ENCODE data around the gene TENT4B.

The TENT4B gene

DNA sequence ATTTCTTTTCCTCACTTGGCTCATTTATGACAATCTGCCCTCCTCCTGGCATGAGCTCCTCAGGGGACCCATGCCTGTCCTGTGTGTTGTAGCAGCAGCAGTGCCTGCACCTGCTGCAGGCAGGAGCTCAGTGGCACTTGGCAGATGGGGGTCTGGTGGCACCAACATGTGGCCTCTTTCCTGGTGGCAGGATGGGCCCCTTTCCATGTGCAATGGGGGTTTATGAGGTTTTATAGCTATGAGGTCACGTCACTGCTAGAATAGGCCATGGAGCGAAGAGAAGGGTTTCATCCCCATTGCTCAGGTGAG lies 120.2 kb downstream of the TENT4B start:
- DNase-seq = no peak

GRCh38 chr16:50273888-50274325 lies 120.8 kb downstream of the TENT4B start:
- DNase-seq = no peak

- DNase-seq = no peak
Observed at GRCh38 chr16:50274326-50275097, 121.4 kb downstream of the TENT4B start.

GRCh38 chr16:50275098-50275415 lies 122.0 kb downstream of the TENT4B start:
- DNase-seq = no peak

DNA sequence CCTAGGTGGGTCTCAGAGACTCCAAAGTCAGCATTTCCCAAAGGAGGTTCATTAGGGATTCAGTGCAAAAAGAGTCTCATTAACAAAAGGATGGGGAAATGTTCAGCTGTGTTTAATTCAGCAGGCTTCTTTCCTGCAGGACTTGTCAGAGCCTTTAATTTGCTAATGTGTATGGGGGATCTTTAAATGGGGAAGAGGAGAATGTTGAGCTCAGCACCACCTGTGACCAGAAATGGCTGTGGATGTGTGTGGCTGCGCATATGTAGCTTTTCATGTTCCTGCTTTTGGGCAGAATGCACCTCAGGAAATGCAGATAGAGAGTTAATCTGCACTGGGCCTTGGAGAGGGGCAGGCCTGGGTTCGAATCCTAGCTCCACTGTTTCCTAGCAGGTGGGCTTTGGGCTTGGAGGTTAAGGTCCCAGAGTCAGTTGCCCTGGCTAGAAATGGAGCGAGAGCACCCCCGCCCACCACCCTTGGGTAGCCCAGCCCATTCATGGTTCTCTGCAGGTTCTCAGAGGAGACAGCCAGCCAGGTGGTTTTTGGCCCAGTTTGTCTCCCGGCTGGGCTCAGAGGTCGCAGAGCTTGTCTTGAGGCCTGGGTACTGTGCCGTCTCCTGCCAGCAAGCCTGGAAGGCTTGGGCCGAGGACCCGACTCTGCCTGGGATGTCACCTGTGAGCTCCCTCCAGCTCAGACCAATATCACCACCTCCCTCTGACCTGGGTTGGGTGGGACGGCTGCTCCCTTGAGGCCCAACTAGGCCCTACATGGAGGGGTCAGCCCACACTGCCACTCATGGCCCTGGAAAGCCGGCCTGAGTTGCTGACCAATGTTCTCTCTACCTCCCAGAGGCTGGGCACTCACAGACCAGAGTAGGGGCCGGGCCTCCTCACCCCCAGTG lies 122.6 kb downstream of the TENT4B start:
- DNase-seq = no peak

GRCh38 chr16:50276326-50276640 lies 123.2 kb downstream of the TENT4B start:
- no peak for DNase-seq

- DNase-seq = no peak
Observed at GRCh38 chr16:50276801-50277555, 123.9 kb downstream of the TENT4B start.

DNA sequence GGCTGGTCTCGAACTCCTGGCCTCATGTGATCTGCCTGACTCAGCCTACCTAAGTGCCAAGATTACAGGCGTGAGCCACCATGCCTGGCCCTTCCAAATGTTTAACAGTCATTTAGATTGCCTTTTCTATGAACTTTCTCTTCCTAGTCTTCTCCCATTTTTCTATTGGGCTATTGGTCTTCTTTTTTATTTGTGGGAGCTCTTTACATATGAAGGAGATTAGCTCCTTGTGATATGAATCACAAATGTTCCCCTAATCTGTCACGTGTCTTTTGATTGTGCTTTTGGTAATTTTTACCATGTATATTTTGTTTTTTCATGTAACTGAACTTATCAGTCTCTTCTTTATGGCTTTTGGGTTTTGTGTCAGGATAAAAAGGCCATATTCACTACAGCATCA lies 125.1 kb downstream of the TENT4B start:
- DNase-seq = no peak

GRCh38 chr16:50279504-50279865 lies 126.4 kb downstream of the TENT4B start:
- DNase-seq = no peak

GRCh38 chr16:50280932-50281331 lies 127.8 kb downstream of the TENT4B start:
- DNase-seq = no peak

All from NCI-H1930 (cell line).